Stimulated activated CD4-positive, alpha-beta T cell treated with anti-CD3 and anti-CD28 coated beads, Interleukin-1b, Interleukin-23, amount 100 ng/mL, for 1 hour (primary cell): Measurements from ENCODE around the gene ARPC5L.

Source experiments
- DNase-seq, 2 donors: peaks; one replicate each; pipeline ENCODE4 v3.0.0-alpha.2; 2020; ENCODE audit warnings: low read depth in 2 of 2

Gene ARPC5L

GRCh38 chr9:124868511-124869465 is 6.9 kb downstream of the ARPC5L start:
- peak; percentile 79 to 88 for DNase-seq

- no peak for DNase-seq
These were observed 7.6 kb downstream of the ARPC5L start for GRCh38 chr9:124869466-124869985.

GRCh38 chr9:124869986-124870560 is 8.1 kb downstream of the ARPC5L start:
- peak; percentile 48 to 90 for DNase-seq

- no peak for DNase-seq
These were observed 8.8 kb downstream of the ARPC5L start for GRCh38 chr9:124870723-124871122.

GRCh38 chr9:124871156-124871561 is 9.2 kb downstream of the ARPC5L start:
- DNase-seq = no peak

- DNase-seq = no peak
These were observed 11.7 kb downstream of the ARPC5L start for GRCh38 chr9:124873664-124874063.

- DNase-seq = no peak
These were observed 13.6 kb downstream of the ARPC5L start for GRCh38 chr9:124875501-124875900.

- no peak for DNase-seq
These were observed 15.3 kb downstream of the ARPC5L start for GRCh38 chr9:124877021-124877782.

- no peak for DNase-seq
These were observed 16.1 kb downstream of the ARPC5L start for GRCh38 chr9:124878021-124878420.

- no peak for DNase-seq
These were observed 16.6 kb downstream of the ARPC5L start for GRCh38 chr9:124878518-124878917.

- DNase-seq = no peak
These were observed 17.3 kb downstream of the ARPC5L start for GRCh38 chr9:124879226-124879625.

GRCh38 chr9:124880501-124880900 is 18.6 kb downstream of the ARPC5L start:
- DNase-seq = no peak

GRCh38 chr9:124881138-124881743 is 19.3 kb downstream of the ARPC5L start:
- DNase-seq = no peak

- DNase-seq = no peak
These were observed 20.3 kb downstream of the ARPC5L start for GRCh38 chr9:124882231-124882630.

GRCh38 chr9:124884376-124884775 is 22.4 kb downstream of the ARPC5L start:
- no peak for DNase-seq

GRCh38 chr9:124885551-124885950 is 23.6 kb downstream of the ARPC5L start:
- no peak for DNase-seq

GRCh38 chr9:124886461-124886860 is 24.5 kb downstream of the ARPC5L start:
- no peak for DNase-seq

- DNase-seq = no peak
These were observed 25.0 kb downstream of the ARPC5L start for GRCh38 chr9:124886866-124887492.

GRCh38 chr9:124887832-124888231 is 25.9 kb downstream of the ARPC5L start:
- no peak for DNase-seq

- no peak for DNase-seq
These were observed 27.1 kb downstream of the ARPC5L start for GRCh38 chr9:124889006-124889405.

- no peak for DNase-seq
These were observed 28.2 kb downstream of the ARPC5L start for GRCh38 chr9:124890179-124890578.
